ENCODE measurements around the gene CEP85L. TPM values are rescaled to one million over a fixed set of nuclear protein-coding genes. Genes with fewer than 3 reads are reported as not detected.

Gene CEP85L
- total RNA-seq, 4 donors from 2014 or later, result 10.5 to 42.9 (median 17.1) TPM

- H3K4me3 ChIP-seq (replicated peaks in 1 of 3), result no peak overlapping the region
- H3K27ac ChIP-seq, result no peak overlapping the region
- intact Hi-C loops (cut with DNase I), result no loop called here
- TF ChIP-seq CTCF (IDR thresholded peaks at IDR 0.05) (no peak), POLR2A (IDR thresholded peaks at IDR 0.05) (no peak)
- 96 to 100% methylated on average over 1 of the region's 1 CpG for WGBS, 2 donors
- no peaks in the 10 kb centered on the region for H3K9me3 ChIP-seq
- H3K36me3 ChIP-seq, result no peaks in the 10 kb centered on the region
- H3K27me3 ChIP-seq, result no peaks in the 10 kb centered on the region
- no peak for DNase-seq
- no peaks in the 10 kb centered on the region for H3K4me1 ChIP-seq
Measured at GRCh38 chr6:118669561-118669960, 18.2 kb upstream of the CEP85L start.

GRCh38 chr6:118668761-118669385 is 17.5 kb upstream of the CEP85L start:
- Histone ChIP-seq H3K4me1 (no peaks in the 10 kb centered on the region), H3K9me3 (no peaks in the 10 kb centered on the region), H3K27ac (no peak overlapping the region), H3K27me3 (no peaks in the 10 kb centered on the region), H3K4me3 (replicated peaks in 1 of 3) (no peak overlapping the region), H3K36me3 (no peaks in the 10 kb centered on the region)
- 44 to 60% methylated on average over 1 of the region's 1 CpG for WGBS, 2 donors
- DNase-seq, result no peak
- TF ChIP-seq CTCF (IDR thresholded peaks at IDR 0.05) (no peak), POLR2A (IDR thresholded peaks at IDR 0.05) (no peak)
- intact Hi-C loops (cut with DNase I), result no loop called here

GRCh38 chr6:118667988-118668387 is 16.6 kb upstream of the CEP85L start:
- no peak for DNase-seq
- no peaks in the 10 kb centered on the region for H3K27me3 ChIP-seq
- intact Hi-C loops (cut with DNase I), result no loop called here
- no peak overlapping the region for H3K4me3 ChIP-seq (replicated peaks in 1 of 3)
- H3K4me1 ChIP-seq, result no peaks in the 10 kb centered on the region
- H3K27ac ChIP-seq, result no peak overlapping the region
- no peaks in the 10 kb centered on the region for H3K9me3 ChIP-seq
- TF ChIP-seq POLR2A (IDR thresholded peaks at IDR 0.05), result no peak
- no peak for TF ChIP-seq CTCF (IDR thresholded peaks at IDR 0.05)
- WGBS, 2 donors, result 82 to 93% methylated on average over 1 of the region's 1 CpG
- no peaks in the 10 kb centered on the region for H3K36me3 ChIP-seq

- Histone ChIP-seq H3K4me3 (replicated peaks in 1 of 3) (no peak overlapping the region), H3K9me3 (no peaks in the 10 kb centered on the region), H3K27ac (no peak overlapping the region), H3K4me1 (no peaks in the 10 kb centered on the region), H3K27me3 (no peaks in the 10 kb centered on the region), H3K36me3 (no peaks in the 10 kb centered on the region)
- no peak for TF ChIP-seq CTCF (IDR thresholded peaks at IDR 0.05)
- no peak for TF ChIP-seq POLR2A (IDR thresholded peaks at IDR 0.05)
- intact Hi-C loops (cut with DNase I), result no loop called here
- no peak for DNase-seq
- WGBS, 2 donors, result 33 to 53% methylated on average over 3 of the region's 3 CpGs
Measured at GRCh38 chr6:118665011-118665410, 13.6 kb upstream of the CEP85L start.

GRCh38 chr6:118663993-118664985 is 12.9 kb upstream of the CEP85L start:
- H3K27ac ChIP-seq, result no peak overlapping the region
- no peaks in the 10 kb centered on the region for H3K4me1 ChIP-seq
- intact Hi-C loops (cut with DNase I), result no loop called here
- H3K27me3 ChIP-seq, result no peaks in the 10 kb centered on the region
- 78% methylated on average over 10 of the region's 10 CpGs for WGBS, 2 donors
- H3K4me3 ChIP-seq (replicated peaks in 1 of 3), result no peak overlapping the region
- no peak for TF ChIP-seq POLR2A (IDR thresholded peaks at IDR 0.05)
- TF ChIP-seq CTCF (IDR thresholded peaks at IDR 0.05), result no peak
- H3K36me3 ChIP-seq, result no peaks in the 10 kb centered on the region
- H3K9me3 ChIP-seq, result no peaks in the 10 kb centered on the region
- no peak for DNase-seq
